HepG2 (cell line): ENCODE data around the gene HOXC5. TPM values are rescaled to one million over a fixed set of nuclear protein-coding genes. Genes with fewer than 3 reads are reported as not detected.

Experiments
- EP300 ChIP-seq, 3 experiments: sonication (generic) in 1 of 3; formaldehyde crosslinking in 1 of 3; IDR thresholded peaks; 2 replicates each; pipeline versions ENCODE4 v1.5.1 to v1.6.1; 2011 to 2020; ENCODE audit warnings: low read depth in 2 of 3, low read length in 2 of 3, borderline replicate concordance in 1 of 3, improper control_type of control experiment in 1 of 3, mild to moderate bottlenecking in 1 of 3, missing genetic modification reagents in 1 of 3, moderate library complexity in 1 of 3
- ERF ChIP-seq: IDR thresholded peaks from 2 replicates; pipeline ENCODE4 v1.6.1; 2018; ENCODE audit warnings: missing biosample characterization, missing genetic modification reagents
- GMEB1 ChIP-seq: sonication (generic); formaldehyde crosslinking; IDR thresholded peaks from 2 replicates; pipeline ENCODE4 v1.5.1; 2020; ENCODE audit warnings: missing genetic modification reagents, mild to moderate bottlenecking, borderline replicate concordance
- HNF4A ChIP-seq: sonication (generic); formaldehyde crosslinking; IDR thresholded peaks from 2 replicates; pipeline ENCODE4 v1.4.0; 2020; ENCODE audit warnings: missing genetic modification reagents
- JARID2 ChIP-seq: sonication (generic); formaldehyde crosslinking; IDR thresholded peaks from 2 replicates; pipeline ENCODE4 v1.8.1; 2023; ENCODE audit warnings: missing genetic modification reagents, inconsistent platforms; ENCODE audit not compliant: insufficient replicate concordance
- KDM6A ChIP-seq: IDR thresholded peaks from 2 replicates; pipeline ENCODE4 v1.6.1; 2016; ENCODE audit warnings: low read depth
- MEIS2 ChIP-seq: sonication (generic); formaldehyde crosslinking; IDR thresholded peaks from 2 replicates; pipeline ENCODE4 v1.9.0; 2021; ENCODE audit warnings: mild to moderate bottlenecking, missing genetic modification reagents
- MTF1 ChIP-seq: sonication (generic); formaldehyde crosslinking; IDR thresholded peaks from 2 replicates; pipeline ENCODE4 v1.5.0; 2020; ENCODE audit warnings: missing genetic modification reagents
- YEATS2 ChIP-seq: sonication (generic); formaldehyde crosslinking; IDR thresholded peaks from 2 replicates; pipeline ENCODE4 v1.4.0; 2020; ENCODE audit warnings: missing genetic modification reagents, borderline replicate concordance
- ZFYVE20 ChIP-seq: sonication (generic); formaldehyde crosslinking; IDR thresholded peaks from 2 replicates; pipeline ENCODE4 v1.8.0; 2023; ENCODE audit warnings: low read depth, mild to moderate bottlenecking, moderate library complexity, missing genetic modification reagents, borderline replicate concordance
- ZKSCAN1 ChIP-seq: fragments of 150-350 bp; IDR thresholded peaks from 2 replicates; pipeline ENCODE4 v1.6.1; 2014; ENCODE audit warnings: low read length
- ZNF382 ChIP-seq: sonication (generic); formaldehyde crosslinking; IDR thresholded peaks from 2 replicates; pipeline ENCODE4 v1.5.0; 2020; ENCODE audit warnings: missing genetic modification reagents, mild to moderate bottlenecking, borderline replicate concordance
- ZNF556 ChIP-seq: sonication (generic); formaldehyde crosslinking; IDR thresholded peaks from 2 replicates; pipeline ENCODE4 v1.4.0; 2020; ENCODE audit warnings: mild to moderate bottlenecking, missing genetic modification reagents, borderline replicate concordance
- ZNF75D ChIP-seq: sonication (generic); formaldehyde crosslinking; IDR thresholded peaks from 2 replicates; pipeline ENCODE4 v1.8.1; 2023; ENCODE audit warnings: missing genetic modification reagents, mild to moderate bottlenecking, borderline replicate concordance
- polyA plus RNA-seq, 8 experiments: library from polyadenylated mRNA; depleted of rRNA in 3 of 8; stranded (reverse) in 7 of 8; unstranded in 1 of 8; fragments of >200 nt; fragmentation: Illumina TruSeq in 4 of 8; extraction: Trizol in 4 of 8; gene quantifications; 2 replicates each; pipeline versions ENCODE4 v1.2.1 to v1.2.3, GENCODE V29; 2011 to 2016; ENCODE audit warnings: low read depth in 4 of 8, missing spikeins in 1 of 8, mixed read lengths in 1 of 8; ENCODE audit not compliant: insufficient read depth in 1 of 8
- total RNA-seq, 5 experiments: library from RNA; depleted of rRNA; stranded (reverse); fragments of >200 nt; fragmentation: Illumina TruSeq; extraction: Trizol; gene quantifications; 2 replicates each; pipeline ENCODE4 v1.2.3, GENCODE V29; 2016; ENCODE audit warnings: low read depth in 1 of 5
- TF ChIP-seq, protein P1 (sequence below): IDR thresholded peaks from 2 replicates; pipeline ENCODE4 v1.4.0; 2020; ENCODE audit warnings: mild to moderate bottlenecking, missing genetic modification reagents
- TF ChIP-seq, protein P2 (sequence below): sonication (generic); formaldehyde crosslinking; IDR thresholded peaks from 2 replicates; pipeline ENCODE4 v1.5.1; 2020; ENCODE audit warnings: mild to moderate bottlenecking, missing genetic modification reagents, moderate library complexity
- TF ChIP-seq, protein P3 (sequence below): sonication (generic); formaldehyde crosslinking; IDR thresholded peaks from 2 replicates; pipeline ENCODE4 v1.8.0; 2022; ENCODE audit warnings: missing genetic modification reagents, mild to moderate bottlenecking, inconsistent platforms, borderline replicate concordance

The HOXC5 gene
- total and polyA plus RNA-seq, 2 of the 13 experiments (the other 11 are each of a cell fraction or from before 2014, with no cell fraction given), result not detected

GRCh38 chr12:53988541-53989226 is 44.2 kb upstream of the HOXC5 start (continued):
- TF ChIP-seq JARID2 (CRISPR knock-in tag) (no peak), MEIS2 (CRISPR knock-in tag) (0 out of 2 replicates have a peak, but pooled peaks have one; percentile 36), HNF4A (CRISPR knock-in tag) (peak; percentile 88), ZNF382 (CRISPR knock-in tag) (no peak), EP300 (IDR thresholded peaks at IDR 0.05; ENCODE audit: low read depth in 2 of 2, low read length in 2 of 2) (peak in 1 of 2 experiments; percentile 35; a peak in 1 of 4 replicates), EP300 (CRISPR knock-in tag; IDR thresholded peaks at IDR 0.05; ENCODE audit: borderline replicate concordance) (no peak), ZFYVE20 (CRISPR knock-in tag) (no peak), MTF1 (CRISPR knock-in tag) (no peak), GMEB1 (no peak), ZNF556 (CRISPR knock-in tag) (no peak), ERF (CRISPR knock-in tag) (no peak), ZKSCAN1 (no peak), KDM6A (CRISPR knock-in tag) (0 out of 2 replicates have a peak, but pooled peaks have one; percentile 27), ZNF75D (CRISPR knock-in tag) (no peak), YEATS2 (CRISPR knock-in tag) (no peak)
- TF ChIP-seq, protein P1, sequence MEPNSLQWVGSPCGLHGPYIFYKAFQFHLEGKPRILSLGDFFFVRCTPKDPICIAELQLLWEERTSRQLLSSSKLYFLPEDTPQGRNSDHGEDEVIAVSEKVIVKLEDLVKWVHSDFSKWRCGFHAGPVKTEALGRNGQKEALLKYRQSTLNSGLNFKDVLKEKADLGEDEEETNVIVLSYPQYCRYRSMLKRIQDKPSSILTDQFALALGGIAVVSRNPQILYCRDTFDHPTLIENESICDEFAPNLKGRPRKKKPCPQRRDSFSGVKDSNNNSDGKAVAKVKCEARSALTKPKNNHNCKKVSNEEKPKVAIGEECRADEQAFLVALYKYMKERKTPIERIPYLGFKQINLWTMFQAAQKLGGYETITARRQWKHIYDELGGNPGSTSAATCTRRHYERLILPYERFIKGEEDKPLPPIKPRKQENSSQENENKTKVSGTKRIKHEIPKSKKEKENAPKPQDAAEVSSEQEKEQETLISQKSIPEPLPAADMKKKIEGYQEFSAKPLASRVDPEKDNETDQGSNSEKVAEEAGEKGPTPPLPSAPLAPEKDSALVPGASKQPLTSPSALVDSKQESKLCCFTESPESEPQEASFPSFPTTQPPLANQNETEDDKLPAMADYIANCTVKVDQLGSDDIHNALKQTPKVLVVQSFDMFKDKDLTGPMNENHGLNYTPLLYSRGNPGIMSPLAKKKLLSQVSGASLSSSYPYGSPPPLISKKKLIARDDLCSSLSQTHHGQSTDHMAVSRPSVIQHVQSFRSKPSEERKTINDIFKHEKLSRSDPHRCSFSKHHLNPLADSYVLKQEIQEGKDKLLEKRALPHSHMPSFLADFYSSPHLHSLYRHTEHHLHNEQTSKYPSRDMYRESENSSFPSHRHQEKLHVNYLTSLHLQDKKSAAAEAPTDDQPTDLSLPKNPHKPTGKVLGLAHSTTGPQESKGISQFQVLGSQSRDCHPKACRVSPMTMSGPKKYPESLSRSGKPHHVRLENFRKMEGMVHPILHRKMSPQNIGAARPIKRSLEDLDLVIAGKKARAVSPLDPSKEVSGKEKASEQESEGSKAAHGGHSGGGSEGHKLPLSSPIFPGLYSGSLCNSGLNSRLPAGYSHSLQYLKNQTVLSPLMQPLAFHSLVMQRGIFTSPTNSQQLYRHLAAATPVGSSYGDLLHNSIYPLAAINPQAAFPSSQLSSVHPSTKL (CRISPR knock-in tag), result 0 out of 2 replicates have a peak, but pooled peaks have one; percentile 17
- TF ChIP-seq, protein P2, sequence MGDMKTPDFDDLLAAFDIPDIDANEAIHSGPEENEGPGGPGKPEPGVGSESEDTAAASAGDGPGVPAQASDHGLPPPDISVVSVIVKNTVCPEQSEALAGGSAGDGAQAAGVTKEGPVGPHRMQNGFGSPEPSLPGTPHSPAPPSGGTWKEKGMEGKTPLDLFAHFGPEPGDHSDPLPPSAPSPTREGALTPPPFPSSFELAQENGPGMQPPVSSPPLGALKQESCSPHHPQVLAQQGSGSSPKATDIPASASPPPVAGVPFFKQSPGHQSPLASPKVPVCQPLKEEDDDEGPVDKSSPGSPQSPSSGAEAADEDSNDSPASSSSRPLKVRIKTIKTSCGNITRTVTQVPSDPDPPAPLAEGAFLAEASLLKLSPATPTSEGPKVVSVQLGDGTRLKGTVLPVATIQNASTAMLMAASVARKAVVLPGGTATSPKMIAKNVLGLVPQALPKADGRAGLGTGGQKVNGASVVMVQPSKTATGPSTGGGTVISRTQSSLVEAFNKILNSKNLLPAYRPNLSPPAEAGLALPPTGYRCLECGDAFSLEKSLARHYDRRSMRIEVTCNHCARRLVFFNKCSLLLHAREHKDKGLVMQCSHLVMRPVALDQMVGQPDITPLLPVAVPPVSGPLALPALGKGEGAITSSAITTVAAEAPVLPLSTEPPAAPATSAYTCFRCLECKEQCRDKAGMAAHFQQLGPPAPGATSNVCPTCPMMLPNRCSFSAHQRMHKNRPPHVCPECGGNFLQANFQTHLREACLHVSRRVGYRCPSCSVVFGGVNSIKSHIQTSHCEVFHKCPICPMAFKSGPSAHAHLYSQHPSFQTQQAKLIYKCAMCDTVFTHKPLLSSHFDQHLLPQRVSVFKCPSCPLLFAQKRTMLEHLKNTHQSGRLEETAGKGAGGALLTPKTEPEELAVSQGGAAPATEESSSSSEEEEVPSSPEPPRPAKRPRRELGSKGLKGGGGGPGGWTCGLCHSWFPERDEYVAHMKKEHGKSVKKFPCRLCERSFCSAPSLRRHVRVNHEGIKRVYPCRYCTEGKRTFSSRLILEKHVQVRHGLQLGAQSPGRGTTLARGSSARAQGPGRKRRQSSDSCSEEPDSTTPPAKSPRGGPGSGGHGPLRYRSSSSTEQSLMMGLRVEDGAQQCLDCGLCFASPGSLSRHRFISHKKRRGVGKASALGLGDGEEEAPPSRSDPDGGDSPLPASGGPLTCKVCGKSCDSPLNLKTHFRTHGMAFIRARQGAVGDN (CRISPR knock-in tag), result peak; percentile 17; the same call in 1 of the 2 replicates
- TF ChIP-seq, protein P3, sequence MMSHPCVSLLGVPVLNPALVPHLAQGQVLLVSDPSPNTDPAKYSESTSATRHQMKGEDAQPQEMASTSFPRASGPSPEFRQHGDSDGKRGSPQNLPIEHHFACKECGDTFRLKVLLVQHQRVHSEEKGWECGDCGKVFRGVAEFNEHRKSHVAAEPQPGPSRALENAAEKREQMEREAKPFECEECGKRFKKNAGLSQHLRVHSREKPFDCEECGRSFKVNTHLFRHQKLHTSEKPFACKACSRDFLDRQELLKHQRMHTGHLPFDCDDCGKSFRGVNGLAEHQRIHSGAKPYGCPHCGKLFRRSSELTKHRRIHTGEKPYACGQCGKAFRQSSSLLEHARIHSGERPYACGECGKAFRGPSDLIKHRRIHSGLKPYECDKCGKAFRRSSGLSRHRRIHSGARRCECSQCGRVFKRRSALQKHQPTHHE, result 0 out of 2 replicates have a peak, but pooled peaks have one; percentile 15
